ENCODE results near the gene LINS1.

The LINS1 gene

GRCh38 chr15:100602064-100602822 is at the start of gene LINS1, which contains the start of gene ASB7:
LINS1 (minus strand) TSS chr15:100602184; CDS start chr15:100580842, 21,342 bp downstream.
ASB7 (plus strand) TSS chr15:100602589; CDS start chr15:100612217, 9,628 bp downstream.
- DNase-seq (ENCODE audit: low read depth) = peak; percentile 100

GRCh38 chr15:100651253-100651652 is 49.3 kb upstream of the LINS1 start:
- DNase-seq (ENCODE audit: low read depth) = no peak

- DNase-seq (ENCODE audit: low read depth) = no peak
Measured at GRCh38 chr15:100650685-100651084, 48.7 kb upstream of the LINS1 start.

- DNase-seq (ENCODE audit: low read depth) = no peak
Measured at GRCh38 chr15:100648951-100649350, 47.0 kb upstream of the LINS1 start.

GRCh38 chr15:100645671-100646070 is 43.7 kb upstream of the LINS1 start:
- DNase-seq (ENCODE audit: low read depth) = no peak

- DNase-seq (ENCODE audit: low read depth) = no peak
Measured at GRCh38 chr15:100642950-100643338, 41.0 kb upstream of the LINS1 start.

- DNase-seq (ENCODE audit: low read depth) = no peak
Measured at GRCh38 chr15:100642213-100642949, 40.4 kb upstream of the LINS1 start.

- no peak for DNase-seq (ENCODE audit: low read depth)
Measured at GRCh38 chr15:100638177-100638730, 36.3 kb upstream of the LINS1 start.

GRCh38 chr15:100635406-100636071 is 33.6 kb upstream of the LINS1 start:
- no peak for DNase-seq (ENCODE audit: low read depth)

- no peak for DNase-seq (ENCODE audit: low read depth)
Measured at GRCh38 chr15:100633763-100634075, 31.7 kb upstream of the LINS1 start.

GRCh38 chr15:100631831-100632230 is 29.8 kb upstream of the LINS1 start:
- DNase-seq (ENCODE audit: low read depth) = no peak

- DNase-seq (ENCODE audit: low read depth) = no peak
Measured at GRCh38 chr15:100628746-100629145, 26.8 kb upstream of the LINS1 start.

- DNase-seq (ENCODE audit: low read depth) = peak; percentile 46
Measured at GRCh38 chr15:100627789-100628395, 25.9 kb upstream of the LINS1 start.

GRCh38 chr15:100623301-100623700 is 21.3 kb upstream of the LINS1 start:
- no peak for DNase-seq (ENCODE audit: low read depth)

- no peak for DNase-seq (ENCODE audit: low read depth)
Measured at GRCh38 chr15:100616700-100617099, 14.7 kb upstream of the LINS1 start.

GRCh38 chr15:100615801-100616200 is 13.8 kb upstream of the LINS1 start:
- DNase-seq (ENCODE audit: low read depth) = no peak

GRCh38 chr15:100614918-100615317 is 12.9 kb upstream of the LINS1 start:
- no peak for DNase-seq (ENCODE audit: low read depth)

- no peak for DNase-seq (ENCODE audit: low read depth)
Measured at GRCh38 chr15:100614336-100614735, 12.4 kb upstream of the LINS1 start.

GRCh38 chr15:100613208-100613607 is 11.2 kb upstream of the LINS1 start:
- DNase-seq (ENCODE audit: low read depth) = no peak

GRCh38 chr15:100612539-100612938 is 10.6 kb upstream of the LINS1 start:
- DNase-seq (ENCODE audit: low read depth) = no peak

GRCh38 chr15:100602823-100603393 is 924 bp upstream of the LINS1 start:
- no peak for DNase-seq (ENCODE audit: low read depth)

- DNase-seq (ENCODE audit: low read depth) = no peak
Measured at GRCh38 chr15:100601617-100602063, 344 bp downstream of the LINS1 start.

Measured in non-pigmented ciliary epithelial cell (primary cell).